ENCODE measurements around the gene SNX9.

Gene SNX9

GRCh38 chr6:157885876-157886275 lies 62.8 kb downstream of the SNX9 start:
- TF ChIP-seq CTCF (IDR thresholded peaks at IDR 0.05; ENCODE audit: insufficient read depth, low read depth, low read length, missing control alignments) = no peak
- no peak overlapping the region for H3K4me3 ChIP-seq (ENCODE audit: low read length)
- no peak for DNase-seq (ENCODE audit: low read depth)

GRCh38 chr6:157887892-157888291 lies 64.8 kb downstream of the SNX9 start:
- no peak for TF ChIP-seq CTCF (IDR thresholded peaks at IDR 0.05; ENCODE audit: insufficient read depth, low read depth, low read length, missing control alignments)
- H3K4me3 ChIP-seq (ENCODE audit: low read length) = no peak overlapping the region
- DNase-seq (ENCODE audit: low read depth) = no peak

GRCh38 chr6:157891544-157892362 lies 68.7 kb downstream of the SNX9 start:
- no peak for TF ChIP-seq CTCF (IDR thresholded peaks at IDR 0.05; ENCODE audit: insufficient read depth, low read depth, low read length, missing control alignments)
- H3K4me3 ChIP-seq (ENCODE audit: low read length) = no peak overlapping the region
- no peak for DNase-seq (ENCODE audit: low read depth)

- no peak for DNase-seq (ENCODE audit: low read depth)
- no peak for TF ChIP-seq CTCF (IDR thresholded peaks at IDR 0.05; ENCODE audit: insufficient read depth, low read depth, low read length, missing control alignments)
- no peak overlapping the region for H3K4me3 ChIP-seq (ENCODE audit: low read length)
Observed at GRCh38 chr6:157892363-157892877, 69.4 kb downstream of the SNX9 start.

DNA sequence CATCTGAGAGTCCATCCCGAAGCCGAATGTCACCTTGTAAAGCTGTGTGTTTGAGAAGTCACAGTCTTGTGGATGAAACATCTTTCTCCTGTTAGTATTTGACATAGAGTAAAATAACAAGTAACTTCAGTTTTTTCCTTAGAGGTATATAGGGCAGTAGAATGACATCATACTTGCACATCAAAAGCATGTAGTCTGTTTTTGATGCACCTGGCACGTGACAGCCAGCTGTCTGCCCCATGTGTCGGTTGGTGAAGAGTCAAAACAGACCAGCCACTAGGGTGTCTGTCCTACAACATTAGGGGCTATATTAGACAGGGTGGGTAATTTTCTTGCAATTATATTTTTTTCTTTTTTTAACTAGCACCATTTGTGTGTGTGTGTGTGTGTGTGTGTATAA lies 70.2 kb downstream of the SNX9 start:
- no peak for DNase-seq (ENCODE audit: low read depth)
- no peak overlapping the region for H3K4me3 ChIP-seq (ENCODE audit: low read length)
- no peak for TF ChIP-seq CTCF (IDR thresholded peaks at IDR 0.05; ENCODE audit: insufficient read depth, low read depth, low read length, missing control alignments)

DNA sequence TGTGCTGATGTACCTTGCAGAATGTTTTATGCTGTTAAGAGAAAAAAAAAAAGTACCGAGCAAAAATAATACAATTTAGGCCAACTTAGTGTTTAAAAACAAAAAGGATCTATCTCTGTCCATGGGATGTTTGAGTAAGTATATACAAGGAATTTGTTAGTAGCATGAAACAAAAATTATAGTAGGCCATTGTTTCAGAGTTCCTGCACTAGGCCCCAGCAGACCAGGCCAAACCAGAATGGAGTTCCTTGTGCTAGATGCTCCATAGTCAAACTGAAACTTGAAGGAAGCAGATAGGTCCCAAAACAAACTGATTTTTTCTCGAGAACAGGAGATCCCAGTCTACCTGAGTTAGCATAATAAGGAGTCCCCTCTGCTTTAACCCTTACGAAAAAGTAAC lies 72.5 kb downstream of the SNX9 start:
- no peak for TF ChIP-seq CTCF (IDR thresholded peaks at IDR 0.05; ENCODE audit: insufficient read depth, low read depth, low read length, missing control alignments)
- H3K4me3 ChIP-seq (ENCODE audit: low read length) = no peak overlapping the region
- DNase-seq (ENCODE audit: low read depth) = no peak

GRCh38 chr6:157896932-157897331 lies 73.9 kb downstream of the SNX9 start:
- H3K4me3 ChIP-seq (ENCODE audit: low read length) = no peak overlapping the region
- TF ChIP-seq CTCF (IDR thresholded peaks at IDR 0.05; ENCODE audit: insufficient read depth, low read depth, low read length, missing control alignments) = no peak
- no peak for DNase-seq (ENCODE audit: low read depth)
